Activated T-cell treated with anti-CD3 and anti-CD28 coated beads for 4 hours (primary cell): ENCODE results near the gene GALNT15.

Source experiments
- DNase-seq: peaks from one replicate; pipeline ENCODE4 v3.0.0-alpha.2; 2020

GALNT15 gene

GRCh38 chr3:16234281-16234680 lies 59.8 kb downstream of the GALNT15 start:
- no peak for DNase-seq

GRCh38 chr3:16236030-16236639 lies 61.7 kb downstream of the GALNT15 start:
- DNase-seq, result no peak

GRCh38 chr3:16236856-16237393 lies 62.4 kb downstream of the GALNT15 start:
- DNase-seq, result no peak

GRCh38 chr3:16239086-16239770 lies 64.7 kb downstream of the GALNT15 start:
- DNase-seq, result no peak

- DNase-seq, result no peak
Observed at GRCh38 chr3:16239780-16240179, 65.3 kb downstream of the GALNT15 start.

- DNase-seq, result no peak
Observed at GRCh38 chr3:16240229-16241023, 65.9 kb downstream of the GALNT15 start.

- no peak for DNase-seq
Observed at GRCh38 chr3:16241225-16241624, 66.7 kb downstream of the GALNT15 start.

- DNase-seq, result no peak
Observed at GRCh38 chr3:16242177-16242576, 67.7 kb downstream of the GALNT15 start.

- DNase-seq, result no peak
Observed at GRCh38 chr3:16243706-16244490, 69.4 kb downstream of the GALNT15 start.

GRCh38 chr3:16245609-16246008 lies 71.1 kb downstream of the GALNT15 start:
- DNase-seq, result no peak

GRCh38 chr3:16247282-16248061 lies 73.0 kb downstream of the GALNT15 start:
- DNase-seq, result peak; percentile 66

- no peak for DNase-seq
Observed at GRCh38 chr3:16248556-16248955, 74.1 kb downstream of the GALNT15 start.

GRCh38 chr3:16249336-16249735 lies 74.9 kb downstream of the GALNT15 start:
- DNase-seq, result no peak

- no peak for DNase-seq
Observed at GRCh38 chr3:16249886-16250285, 75.4 kb downstream of the GALNT15 start.

GRCh38 chr3:16251316-16252085 lies 77.0 kb downstream of the GALNT15 start:
- no peak for DNase-seq

- DNase-seq, result no peak
Observed at GRCh38 chr3:16252243-16252978, 77.9 kb downstream of the GALNT15 start.

GRCh38 chr3:16252988-16253387 lies 78.5 kb downstream of the GALNT15 start:
- DNase-seq, result no peak

GRCh38 chr3:16253601-16254000 lies 79.1 kb downstream of the GALNT15 start:
- no peak for DNase-seq

GRCh38 chr3:16254916-16255315 lies 80.4 kb downstream of the GALNT15 start:
- no peak for DNase-seq

GRCh38 chr3:16255326-16255725 lies 80.8 kb downstream of the GALNT15 start:
- DNase-seq, result no peak

GRCh38 chr3:16255726-16256125 lies 81.2 kb downstream of the GALNT15 start:
- DNase-seq, result no peak
